Esophagus squamous epithelium (tissue), 5 donors: ENCODE data around the gene GSG1L. TPM values are rescaled to one million over a fixed set of nuclear protein-coding genes. Genes with fewer than 3 reads are reported as not detected.

Experiments used
- DNase-seq: peaks from one replicate; lab custom pipeline; 2025; lab: John Stamatoyannopoulos, UW
- H3K27ac ChIP-seq, 4 donors: fragments of 200-600 bp; sonication (generic); one replicate each; pipeline ENCODE4 v1.5.1; 2016 to 2019; ENCODE audit warnings: mild to moderate bottlenecking in 1 of 4
- H3K27me3 ChIP-seq, 4 donors: fragments of 200-600 bp; sonication (generic); 1 replicate in 3 of 4; 2 replicates in 1 of 4; pipeline versions ENCODE4 v1.5.1 to v1.6.0; 2017 to 2021; ENCODE audit warnings: antibody characterized with exemption in 1 of 4
- H3K36me3 ChIP-seq, 3 donors: fragments of 200-600 bp; sonication (generic); one replicate each; pipeline ENCODE4 v1.5.1; 2016 to 2019
- H3K4me1 ChIP-seq, 3 donors: fragments of 200-600 bp; sonication (generic); one replicate each; pipeline ENCODE4 v1.5.1; 2017 to 2019
- H3K4me3 ChIP-seq, 4 donors: fragments of 200-600 bp; sonication (generic); 1 replicate in 3 of 4; 2 replicates in 1 of 4; pipeline ENCODE4 v1.5.1; 2016 to 2019; ENCODE audit warnings: mild to moderate bottlenecking in 2 of 4, moderate library complexity in 1 of 4
- H3K9me3 ChIP-seq, 3 donors: fragments of 200-600 bp; sonication (generic); one replicate each; pipeline ENCODE4 v1.5.1; 2016 to 2019
- POLR2A ChIP-seq, 4 donors: fragments of 450-650 bp; IDR thresholded peaks; one replicate each; pipeline ENCODE4 v1.6.1; 2017; ENCODE audit warnings: antibody characterized with exemption in 4 of 4, mild to moderate bottlenecking in 4 of 4, moderate library complexity in 3 of 4
- WGBS, 2 donors: methylation state at CpG; one replicate each; pipeline ENCODE4 v1.1.5; 2018; 5-methylcytosine and 5-hydroxymethylcytosine counted together
- intact Hi-C: fragments of 100-400 bp; cut with DNase I; formaldehyde crosslinking; loops from one replicate; pipeline ENCODE4 v1.15.0; 2022
- total RNA-seq, 4 donors: library from RNA; depleted of rRNA; stranded (reverse); fragments of >200 nt; gene quantifications; one replicate each; pipeline ENCODE4 v1.1.0, GENCODE V29; 2016
- TF ChIP-seq, protein P1 (sequence below), 6 experiments: fragments of 450-650 bp in 4 of 6; fragments of 200-600 bp in 2 of 6; sonication (generic) in 2 of 6; IDR thresholded peaks; one replicate each; pipeline ENCODE4 v1.5.1; 2016 to 2019; ENCODE audit warnings: antibody characterized with exemption in 6 of 6, mild to moderate bottlenecking in 4 of 6, moderate library complexity in 4 of 6
- donor health status: DM: yes; HTN: yes; CAD: no.

GSG1L gene
- total RNA-seq = under 1 TPM in 2 of 4 donors, not detected in 2; under 0.01 to 0.21 TPM

DNA sequence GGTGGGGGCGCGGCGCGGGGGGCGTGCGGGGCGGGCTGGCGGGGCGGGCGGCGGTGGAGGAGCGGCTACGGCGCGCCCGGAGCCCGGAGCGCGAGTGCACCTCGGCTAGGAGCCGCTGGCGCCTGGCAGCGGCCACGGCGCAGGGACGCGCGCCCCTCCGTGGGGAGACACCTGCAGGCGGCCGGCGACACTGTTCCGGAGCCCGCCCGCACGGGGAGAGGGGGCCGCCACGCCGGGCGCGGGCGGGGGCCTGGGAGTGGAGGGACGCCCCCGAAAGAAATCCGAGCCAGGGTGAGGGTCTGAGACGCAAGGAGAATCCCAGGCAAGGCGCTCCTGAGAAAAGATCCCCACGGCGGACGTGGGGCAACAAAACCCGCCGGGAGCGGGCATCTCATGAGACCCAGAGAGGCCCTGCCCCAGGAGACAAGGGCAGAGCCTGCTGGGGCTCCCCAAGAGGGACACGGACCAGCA lies at the start of gene GSG1L:
Gene GSG1L (minus strand): TSS at position 124 of the 471 bp plus-strand sequence. CDS start 290 bp downstream, outside the sequence.
- Histone ChIP-seq H3K4me1 (peaks cover 0 to 17% (median 13%) of the 10 kb centered on the region in 3 donors), H3K4me3 (peak within 1 kb of the TSS; percentile 4 to 56 (median 36)), H3K27ac (no peak within 1 kb of the TSS), H3K9me3 (no peaks in the 10 kb centered on the region), H3K27me3 (peaks cover 9 to 74% (median 12%) of the 10 kb centered on the region in 4 donors), H3K36me3 (no peaks in the 10 kb centered on the region)
- TF ChIP-seq, protein P1, sequence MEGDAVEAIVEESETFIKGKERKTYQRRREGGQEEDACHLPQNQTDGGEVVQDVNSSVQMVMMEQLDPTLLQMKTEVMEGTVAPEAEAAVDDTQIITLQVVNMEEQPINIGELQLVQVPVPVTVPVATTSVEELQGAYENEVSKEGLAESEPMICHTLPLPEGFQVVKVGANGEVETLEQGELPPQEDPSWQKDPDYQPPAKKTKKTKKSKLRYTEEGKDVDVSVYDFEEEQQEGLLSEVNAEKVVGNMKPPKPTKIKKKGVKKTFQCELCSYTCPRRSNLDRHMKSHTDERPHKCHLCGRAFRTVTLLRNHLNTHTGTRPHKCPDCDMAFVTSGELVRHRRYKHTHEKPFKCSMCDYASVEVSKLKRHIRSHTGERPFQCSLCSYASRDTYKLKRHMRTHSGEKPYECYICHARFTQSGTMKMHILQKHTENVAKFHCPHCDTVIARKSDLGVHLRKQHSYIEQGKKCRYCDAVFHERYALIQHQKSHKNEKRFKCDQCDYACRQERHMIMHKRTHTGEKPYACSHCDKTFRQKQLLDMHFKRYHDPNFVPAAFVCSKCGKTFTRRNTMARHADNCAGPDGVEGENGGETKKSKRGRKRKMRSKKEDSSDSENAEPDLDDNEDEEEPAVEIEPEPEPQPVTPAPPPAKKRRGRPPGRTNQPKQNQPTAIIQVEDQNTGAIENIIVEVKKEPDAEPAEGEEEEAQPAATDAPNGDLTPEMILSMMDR (IDR thresholded peaks at IDR 0.05) = peak in 1 of 6 experiments; percentile 14
- TF ChIP-seq POLR2A (IDR thresholded peaks at IDR 0.05) = no peak
- no peak for DNase-seq
- WGBS, 2 donors = 0 to 2% methylated on average over 3 to 7 of the region's 54 CpGs
- intact Hi-C loops = loop anchor here (10.0 kb wide), 1 partner anchor 89 kb away; no protein-coding TSS in a partner anchor

DNA sequence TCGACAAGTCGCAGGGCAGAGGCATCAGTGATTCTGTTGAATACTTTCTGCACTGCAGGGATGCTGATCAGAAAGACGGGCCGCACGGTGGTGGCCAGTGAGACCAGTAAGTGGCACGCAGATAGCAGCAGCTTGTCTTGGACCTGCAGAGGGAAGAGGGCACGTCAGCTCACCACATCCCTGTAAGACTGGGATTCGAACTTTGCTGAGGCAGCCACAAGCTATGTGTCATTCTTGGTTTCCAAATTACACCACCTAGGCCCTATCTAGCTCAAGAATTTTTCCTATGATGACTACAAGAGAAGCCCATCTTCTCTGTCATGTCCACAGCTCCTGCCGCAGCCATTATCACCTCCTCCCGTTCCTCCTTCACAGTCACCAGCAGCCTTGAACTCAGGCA lies 49.4 kb upstream of the GSG1L start:
- no peak for TF ChIP-seq POLR2A (IDR thresholded peaks at IDR 0.05)
- TF ChIP-seq, protein P1 (IDR thresholded peaks at IDR 0.05) = no peak
- Histone ChIP-seq H3K27me3 (no peaks in the 10 kb centered on the region), H3K27ac (no peak overlapping the region), H3K4me1 (peaks cover 0 to 15% (median 0%) of the 10 kb centered on the region in 3 donors), H3K36me3 (peaks cover 25 to 93% (median 36%) of the 10 kb centered on the region in 3 donors), H3K4me3 (no peak overlapping the region), H3K9me3 (no peaks in the 10 kb centered on the region)
- 86 to 97% methylated on average over 2 to 8 of the region's 10 CpGs for WGBS, 2 donors
- intact Hi-C loops = no loop called here
- DNase-seq = no peak

DNA sequence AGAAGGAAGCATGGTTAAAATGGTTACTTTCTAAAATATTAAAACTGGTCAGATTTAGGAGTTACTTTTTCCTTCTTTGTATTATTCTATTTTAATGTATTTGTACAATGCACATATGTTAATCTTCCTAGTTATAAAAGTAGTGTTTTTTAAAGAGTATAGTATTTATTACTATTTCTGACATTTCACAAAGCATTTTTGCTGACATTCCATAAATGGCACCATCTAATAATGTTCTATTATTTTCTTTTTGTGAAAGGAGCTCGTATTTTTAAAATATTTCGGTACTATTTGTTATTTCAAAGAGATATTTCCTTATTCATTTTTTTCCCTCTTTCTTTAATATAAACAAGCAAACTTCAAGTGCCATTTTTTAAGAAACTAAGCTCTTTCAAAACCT lies 47.5 kb upstream of the GSG1L start:
- 88 to 90% methylated on average over 2 of the region's 2 CpGs for WGBS, 2 donors
- H3K36me3 ChIP-seq = peaks cover 18 to 93% (median 34%) of the 10 kb centered on the region in 3 donors
- H3K9me3 ChIP-seq = no peaks in the 10 kb centered on the region
- no peaks in the 10 kb centered on the region for H3K27me3 ChIP-seq
- no peak overlapping the region for H3K27ac ChIP-seq
- H3K4me3 ChIP-seq = no peak overlapping the region
- H3K4me1 ChIP-seq = peaks cover 5 to 34% (median 9%) of the 10 kb centered on the region in 3 donors
- no peak for DNase-seq
- TF ChIP-seq, protein P1 (IDR thresholded peaks at IDR 0.05) = no peak
- no peak for TF ChIP-seq POLR2A (IDR thresholded peaks at IDR 0.05)
- intact Hi-C loops = no loop called here

DNA sequence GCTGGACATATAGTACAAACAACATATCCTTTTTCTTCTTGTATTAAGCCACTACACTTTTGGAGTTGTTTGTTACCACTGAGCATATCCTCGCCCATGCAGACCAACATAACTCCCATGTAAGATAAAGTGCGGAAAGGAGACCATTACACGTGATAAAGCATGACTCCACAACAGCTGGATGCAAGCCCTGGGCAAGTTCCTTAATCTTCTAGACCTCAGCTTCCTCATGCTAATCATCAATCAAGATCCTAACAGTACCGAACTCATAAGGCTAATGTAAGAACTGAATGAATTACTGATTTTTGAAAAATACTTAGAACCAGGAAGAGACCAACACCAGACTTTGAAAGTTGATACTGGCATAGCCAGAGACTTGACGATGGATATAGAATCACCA lies 47.0 kb upstream of the GSG1L start:
- 58 to 70% methylated on average over 5 of the region's 5 CpGs for WGBS, 2 donors

DNA sequence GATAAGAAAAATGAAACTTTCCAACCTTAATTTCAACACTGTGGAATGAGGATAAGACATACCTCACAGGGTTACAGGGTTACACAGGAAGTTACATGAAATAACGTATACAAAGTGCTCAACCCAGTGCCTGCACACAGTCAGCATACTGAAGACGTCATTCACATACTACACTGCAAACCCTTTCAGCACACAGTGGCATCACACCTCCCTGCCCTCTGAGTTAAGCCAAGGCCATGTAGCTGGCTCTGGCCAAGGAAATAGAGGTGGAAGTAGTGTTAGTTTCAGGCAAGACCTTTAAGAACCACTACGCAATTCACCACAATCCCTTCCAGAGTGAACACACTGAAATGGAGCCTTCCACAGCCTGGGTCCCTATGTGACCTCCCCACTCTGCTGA lies 46.6 kb upstream of the GSG1L start:
- 67 to 76% methylated on average over 3 of the region's 3 CpGs for WGBS, 2 donors
- intact Hi-C loops = no loop called here
- peaks cover 11 to 93% (median 34%) of the 10 kb centered on the region in 3 donors for H3K36me3 ChIP-seq
- H3K9me3 ChIP-seq = no peaks in the 10 kb centered on the region
- no peak for TF ChIP-seq POLR2A (IDR thresholded peaks at IDR 0.05)
- TF ChIP-seq, protein P1 (IDR thresholded peaks at IDR 0.05) = no peak
- H3K27ac ChIP-seq = peak overlapping the region in 2 of 4 donors; percentile 5 to 14
- H3K4me1 ChIP-seq = peaks cover 5 to 35% (median 9%) of the 10 kb centered on the region in 3 donors
- no peaks in the 10 kb centered on the region for H3K27me3 ChIP-seq
- H3K4me3 ChIP-seq = no peak overlapping the region
- DNase-seq = no peak

More for the DNA sequence above, 47.0 kb upstream of the GSG1L start:
- H3K27ac ChIP-seq = peak overlapping the region in 1 of 4 donors; percentile 14
- no peak overlapping the region for H3K4me3 ChIP-seq
- DNase-seq = no peak
- H3K9me3 ChIP-seq = no peaks in the 10 kb centered on the region
- intact Hi-C loops = no loop called here
- peaks cover 13 to 93% (median 34%) of the 10 kb centered on the region in 3 donors for H3K36me3 ChIP-seq
- H3K4me1 ChIP-seq = peaks cover 5 to 35% (median 9%) of the 10 kb centered on the region in 3 donors
- no peaks in the 10 kb centered on the region for H3K27me3 ChIP-seq
- TF ChIP-seq, protein P1 (IDR thresholded peaks at IDR 0.05) = no peak
- TF ChIP-seq POLR2A (IDR thresholded peaks at IDR 0.05) = no peak
